Esophagus squamous epithelium (tissue), 5 donors: ENCODE data around the gene CCDC38. TPM values are rescaled to one million over a fixed set of nuclear protein-coding genes. Genes with fewer than 3 reads are reported as not detected.

Experiments
- DNase-seq: peaks from one replicate; lab custom pipeline; 2025; lab: John Stamatoyannopoulos, UW
- H3K27ac ChIP-seq, 4 donors: fragments of 200-600 bp; sonication (generic); one replicate each; pipeline ENCODE4 v1.5.1; 2016 to 2019; ENCODE audit warnings: mild to moderate bottlenecking in 1 of 4
- H3K27me3 ChIP-seq, 4 donors: fragments of 200-600 bp; sonication (generic); 1 replicate in 3 of 4; 2 replicates in 1 of 4; pipeline versions ENCODE4 v1.5.1 to v1.6.0; 2017 to 2021; ENCODE audit warnings: antibody characterized with exemption in 1 of 4
- H3K36me3 ChIP-seq, 3 donors: fragments of 200-600 bp; sonication (generic); one replicate each; pipeline ENCODE4 v1.5.1; 2016 to 2019
- H3K4me1 ChIP-seq, 3 donors: fragments of 200-600 bp; sonication (generic); one replicate each; pipeline ENCODE4 v1.5.1; 2017 to 2019
- H3K4me3 ChIP-seq, 4 donors: fragments of 200-600 bp; sonication (generic); 1 replicate in 3 of 4; 2 replicates in 1 of 4; pipeline ENCODE4 v1.5.1; 2016 to 2019; ENCODE audit warnings: mild to moderate bottlenecking in 2 of 4, moderate library complexity in 1 of 4
- H3K9me3 ChIP-seq, 3 donors: fragments of 200-600 bp; sonication (generic); one replicate each; pipeline ENCODE4 v1.5.1; 2016 to 2019
- POLR2A ChIP-seq, 4 donors: fragments of 450-650 bp; IDR thresholded peaks; one replicate each; pipeline ENCODE4 v1.6.1; 2017; ENCODE audit warnings: antibody characterized with exemption in 4 of 4, mild to moderate bottlenecking in 4 of 4, moderate library complexity in 3 of 4
- WGBS, 2 donors: methylation state at CpG; one replicate each; pipeline ENCODE4 v1.1.5; 2018; 5-methylcytosine and 5-hydroxymethylcytosine counted together
- intact Hi-C: fragments of 100-400 bp; cut with DNase I; formaldehyde crosslinking; loops from one replicate; pipeline ENCODE4 v1.15.0; 2022
- total RNA-seq, 4 donors: library from RNA; depleted of rRNA; stranded (reverse); fragments of >200 nt; gene quantifications; one replicate each; pipeline ENCODE4 v1.1.0, GENCODE V29; 2016
- TF ChIP-seq, protein P1 (sequence below), 6 experiments: fragments of 450-650 bp in 4 of 6; fragments of 200-600 bp in 2 of 6; sonication (generic) in 2 of 6; IDR thresholded peaks; one replicate each; pipeline ENCODE4 v1.5.1; 2016 to 2019; ENCODE audit warnings: antibody characterized with exemption in 6 of 6, mild to moderate bottlenecking in 4 of 6, moderate library complexity in 4 of 6
- donor health status: DM: yes; HTN: yes; CAD: no.

The CCDC38 gene
- total RNA-seq, 4 donors from 2014 or later: 0.23 TPM; not detected in 3

DNA sequence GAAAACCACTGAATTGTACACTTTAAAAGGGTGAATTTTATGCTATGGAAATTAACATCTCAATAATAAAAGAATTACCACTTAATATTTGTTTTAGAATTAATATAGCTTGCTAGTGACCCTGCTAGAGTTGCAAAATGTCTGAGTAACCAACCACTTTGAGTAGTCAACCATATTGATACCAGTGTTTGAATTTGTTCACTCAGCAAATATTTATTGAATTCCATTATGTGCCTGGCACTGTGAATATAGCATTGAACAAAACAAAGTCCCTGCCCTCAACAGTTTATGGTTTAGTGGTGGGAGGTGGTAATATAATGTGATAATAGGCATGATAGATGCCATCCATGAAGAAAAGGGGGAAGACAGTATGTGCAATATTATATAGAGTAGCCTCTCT, 79.1 kb downstream of the CCDC38 start:
- DNase-seq: no peak
- no peaks in the 10 kb centered on the region for H3K9me3 ChIP-seq
- no peak overlapping the region for H3K4me3 ChIP-seq
- no peaks in the 10 kb centered on the region for H3K27me3 ChIP-seq
- peaks cover 10 to 22% (median 11%) of the 10 kb centered on the region in 3 donors for H3K4me1 ChIP-seq
- peaks cover 0 to 74% (median 11%) of the 10 kb centered on the region in 3 donors for H3K36me3 ChIP-seq
- no peak for TF ChIP-seq POLR2A (IDR thresholded peaks at IDR 0.05)
- H3K27ac ChIP-seq: no peak overlapping the region
- intact Hi-C loops: no loop called here

DNA sequence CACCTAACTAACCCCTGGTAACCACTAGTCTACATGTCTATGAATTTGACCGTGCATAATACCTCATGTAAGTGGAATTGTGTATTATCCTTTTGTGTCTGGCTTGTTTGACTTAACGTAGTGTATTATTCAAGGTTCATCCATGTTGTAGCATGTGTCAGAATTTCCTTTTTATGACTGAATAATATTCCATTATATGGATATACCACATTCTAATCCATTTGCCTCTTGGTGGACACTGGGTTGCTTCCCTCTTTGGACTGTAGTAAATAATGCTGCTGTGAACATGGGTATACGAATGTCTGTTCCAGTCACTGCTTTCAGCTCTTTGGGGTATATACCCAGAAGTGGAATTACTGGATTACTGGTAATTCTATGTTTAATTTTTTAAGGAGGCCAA, 80.4 kb downstream of the CCDC38 start:
- Histone ChIP-seq H3K9me3 (no peaks in the 10 kb centered on the region), H3K4me3 (no peak overlapping the region), H3K4me1 (peaks cover 12 to 27% (median 13%) of the 10 kb centered on the region in 3 donors), H3K27me3 (no peaks in the 10 kb centered on the region), H3K27ac (no peak overlapping the region), H3K36me3 (peaks cover 0 to 61% (median 6%) of the 10 kb centered on the region in 3 donors)
- intact Hi-C loops: no loop called here
- 95 to 96% methylated on average over 3 of the region's 3 CpGs for WGBS, 2 donors
- TF ChIP-seq, protein P1, sequence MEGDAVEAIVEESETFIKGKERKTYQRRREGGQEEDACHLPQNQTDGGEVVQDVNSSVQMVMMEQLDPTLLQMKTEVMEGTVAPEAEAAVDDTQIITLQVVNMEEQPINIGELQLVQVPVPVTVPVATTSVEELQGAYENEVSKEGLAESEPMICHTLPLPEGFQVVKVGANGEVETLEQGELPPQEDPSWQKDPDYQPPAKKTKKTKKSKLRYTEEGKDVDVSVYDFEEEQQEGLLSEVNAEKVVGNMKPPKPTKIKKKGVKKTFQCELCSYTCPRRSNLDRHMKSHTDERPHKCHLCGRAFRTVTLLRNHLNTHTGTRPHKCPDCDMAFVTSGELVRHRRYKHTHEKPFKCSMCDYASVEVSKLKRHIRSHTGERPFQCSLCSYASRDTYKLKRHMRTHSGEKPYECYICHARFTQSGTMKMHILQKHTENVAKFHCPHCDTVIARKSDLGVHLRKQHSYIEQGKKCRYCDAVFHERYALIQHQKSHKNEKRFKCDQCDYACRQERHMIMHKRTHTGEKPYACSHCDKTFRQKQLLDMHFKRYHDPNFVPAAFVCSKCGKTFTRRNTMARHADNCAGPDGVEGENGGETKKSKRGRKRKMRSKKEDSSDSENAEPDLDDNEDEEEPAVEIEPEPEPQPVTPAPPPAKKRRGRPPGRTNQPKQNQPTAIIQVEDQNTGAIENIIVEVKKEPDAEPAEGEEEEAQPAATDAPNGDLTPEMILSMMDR (IDR thresholded peaks at IDR 0.05): no peak
- TF ChIP-seq POLR2A (IDR thresholded peaks at IDR 0.05): no peak
- no peak for DNase-seq

- 58 to 66% methylated on average over 10 of the region's 10 CpGs for WGBS, 2 donors
- Histone ChIP-seq H3K9me3 (no peaks in the 10 kb centered on the region), H3K27ac (no peak overlapping the region), H3K27me3 (peaks cover 0 to 4% (median 0%) of the 10 kb centered on the region in 4 donors), H3K4me3 (peak overlapping the region; percentile 62 to 88 (median 77)), H3K36me3 (peaks cover 0 to 43% (median 4%) of the 10 kb centered on the region in 3 donors), H3K4me1 (peaks cover 12 to 27% (median 13%) of the 10 kb centered on the region in 3 donors)
- DNase-seq: no peak
- intact Hi-C loops: no loop called here
- no peak for TF ChIP-seq POLR2A (IDR thresholded peaks at IDR 0.05)
- TF ChIP-seq, protein P1 (IDR thresholded peaks at IDR 0.05): no peak
Observed at GRCh38 chr12:95859947-95860850, 82.2 kb downstream of the CCDC38 start.

DNA sequence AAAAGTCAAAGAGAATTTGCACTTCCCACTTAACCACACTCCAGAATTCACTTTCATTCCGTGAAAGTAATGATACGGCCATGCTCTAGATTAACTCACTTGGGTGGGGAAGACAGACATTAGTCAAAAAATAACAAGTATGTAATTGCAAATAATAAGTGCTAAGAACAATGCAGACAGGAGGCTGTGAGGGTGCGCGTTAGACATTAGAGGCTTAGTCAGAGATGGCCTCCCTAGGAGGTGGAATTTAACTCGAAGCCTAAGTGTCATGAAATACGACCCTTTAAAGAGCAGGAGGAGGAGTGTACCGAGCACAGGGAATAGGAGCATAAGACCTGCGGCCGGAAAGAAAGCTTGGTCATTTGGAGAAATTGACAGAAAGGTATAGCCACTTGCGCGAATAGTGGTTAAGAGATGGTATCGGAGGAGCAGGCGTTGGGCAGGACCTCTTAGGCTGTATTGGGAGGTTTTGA, 83.0 kb downstream of the CCDC38 start:
- DNase-seq: no peak
- peaks cover 12 to 27% (median 13%) of the 10 kb centered on the region in 3 donors for H3K4me1 ChIP-seq
- intact Hi-C loops: no loop called here

More for the DNA sequence above, 83.0 kb downstream of the CCDC38 start:
- peaks cover 0 to 5% (median 0%) of the 10 kb centered on the region in 4 donors for H3K27me3 ChIP-seq
- H3K36me3 ChIP-seq: peaks cover 0 to 35% (median 4%) of the 10 kb centered on the region in 3 donors
- peak overlapping the region; percentile 62 to 88 (median 77) for H3K4me3 ChIP-seq
- no peak for TF ChIP-seq POLR2A (IDR thresholded peaks at IDR 0.05)
- TF ChIP-seq, protein P1 (IDR thresholded peaks at IDR 0.05): no peak
- H3K9me3 ChIP-seq: no peaks in the 10 kb centered on the region
- H3K27ac ChIP-seq: peak overlapping the region; percentile 82 to 93 (median 85)
- 1% methylated on average over 13 of the region's 13 CpGs for WGBS, 2 donors
